GM12891 (cell line): Measurements from ENCODE around the gene IL33.

Source experiments
- PAX5 ChIP-seq: IDR thresholded peaks from 2 replicates; pipeline ENCODE4 v1.6.1; 2011; ENCODE audit warnings: low read length, moderate library complexity, mild to moderate bottlenecking; ENCODE audit not compliant: insufficient read depth, severe bottlenecking
- POLR2A ChIP-seq: IDR thresholded peaks from 2 replicates; pipeline ENCODE4 v1.6.1; 2011; ENCODE audit warnings: low read depth, low read length, control low read depth
- POLR2AphosphoS5 ChIP-seq: IDR thresholded peaks from 2 replicates; pipeline ENCODE4 v1.6.1; 2011; ENCODE audit warnings: low read depth, low read length, control low read depth
- POU2F2 ChIP-seq: IDR thresholded peaks from 2 replicates; pipeline ENCODE4 v1.6.1; 2011; ENCODE audit warnings: low read depth, mild to moderate bottlenecking, control low read depth, low read length, moderate library complexity
- SPI1 ChIP-seq: IDR thresholded peaks from 2 replicates; pipeline ENCODE4 v1.6.1; 2011; ENCODE audit warnings: low read depth, low read length, control low read depth
- TAF1 ChIP-seq: IDR thresholded peaks from 2 replicates; pipeline ENCODE4 v1.6.1; 2011; ENCODE audit warnings: low read depth, low read length, control low read depth

GRCh38 chr9:6187272-6187671 is 28.3 kb upstream of the IL33 start:
- TF ChIP-seq POLR2A = no peak
- no peak for TF ChIP-seq TAF1
- TF ChIP-seq POLR2AphosphoS5 = no peak
- TF ChIP-seq SPI1 = no peak
- no peak for TF ChIP-seq POU2F2
- TF ChIP-seq PAX5 = no peak
